Tibial nerve (tissue), 4 donors: ENCODE measurements around the gene CNOT1. TPM values are rescaled to one million over a fixed set of nuclear protein-coding genes. Genes with fewer than 3 reads are reported as not detected.

Source experiments
- DNase-seq, 2 donors: peaks; one replicate each; pipeline ENCODE4 v3.0.0-alpha.2; 2019; ENCODE audit warnings: low spot score in 2 of 2
- H3K27ac ChIP-seq, 4 donors: fragments of 200-600 bp; sonication (generic) in 3 of 4; one replicate each; pipeline ENCODE4 v1.5.1; 2017 to 2019; ENCODE audit warnings: mild to moderate bottlenecking in 1 of 4
- H3K27me3 ChIP-seq, 2 donors: fragments of 200-600 bp; sonication (generic) in 1 of 2; one replicate each; pipeline versions ENCODE4 v1.5.1 to v1.6.0; 2017 to 2019
- H3K36me3 ChIP-seq, 3 donors: fragments of 200-600 bp; sonication (generic); one replicate each; pipeline ENCODE4 v1.5.1; 2018 to 2019
- H3K4me1 ChIP-seq, 4 donors: fragments of 200-600 bp; sonication (generic) in 3 of 4; one replicate each; pipeline ENCODE4 v1.5.1; 2017 to 2019
- H3K4me3 ChIP-seq, 4 donors: fragments of 200-600 bp; sonication (generic) in 3 of 4; one replicate each; pipeline ENCODE4 v1.5.1; 2017 to 2019; ENCODE audit warnings: mild to moderate bottlenecking in 1 of 4, moderate library complexity in 1 of 4
- H3K9me3 ChIP-seq, 4 donors: fragments of 200-600 bp; sonication (generic) in 3 of 4; one replicate each; pipeline ENCODE4 v1.5.1; 2017 to 2019
- EP300 ChIP-seq, 2 donors: sonication (generic); formaldehyde crosslinking; IDR thresholded peaks; one replicate each; pipeline ENCODE4 v1.6.1; 2017; ENCODE audit warnings: antibody characterized with exemption in 2 of 2, mild to moderate bottlenecking in 1 of 2
- POLR2A ChIP-seq, 2 donors: fragments of 450-650 bp; IDR thresholded peaks; one replicate each; pipeline ENCODE4 v1.6.1; 2017; ENCODE audit warnings: antibody characterized with exemption in 2 of 2, mild to moderate bottlenecking in 2 of 2, moderate library complexity in 2 of 2
- WGBS, 2 donors: methylation state at CpG; one replicate each; pipeline ENCODE4 v1.1.5; 2018; 5-methylcytosine and 5-hydroxymethylcytosine counted together
- total RNA-seq, 4 donors: library from RNA; depleted of rRNA; stranded (reverse); fragments of >200 nt; gene quantifications; one replicate each; pipeline ENCODE4 v1.1.0, GENCODE V29; 2016
- TF ChIP-seq, protein P1 (sequence below), 5 experiments: fragments of 200-600 bp in 3 of 5; fragments of 450-650 bp in 2 of 5; sonication (generic) in 3 of 5; IDR thresholded peaks; one replicate each; pipeline ENCODE4 v1.5.1; 2016 to 2019; ENCODE audit warnings: antibody characterized with exemption in 5 of 5, mild to moderate bottlenecking in 3 of 5, moderate library complexity in 2 of 5

CNOT1 gene
- total RNA-seq, 4 donors from 2014 or later, result 80.8 to 122 (median 105) TPM

GRCh38 chr16:58655215-58655596 lies 25.6 kb upstream of the CNOT1 start:
- Histone ChIP-seq H3K27ac (no peak overlapping the region), H3K9me3 (no peaks in the 10 kb centered on the region), H3K4me3 (no peak overlapping the region), H3K27me3 (no peaks in the 10 kb centered on the region), H3K36me3 (no peaks in the 10 kb centered on the region), H3K4me1 (peaks cover 0 to 4% (median 0%) of the 10 kb centered on the region in 4 donors)
- TF ChIP-seq, protein P1, sequence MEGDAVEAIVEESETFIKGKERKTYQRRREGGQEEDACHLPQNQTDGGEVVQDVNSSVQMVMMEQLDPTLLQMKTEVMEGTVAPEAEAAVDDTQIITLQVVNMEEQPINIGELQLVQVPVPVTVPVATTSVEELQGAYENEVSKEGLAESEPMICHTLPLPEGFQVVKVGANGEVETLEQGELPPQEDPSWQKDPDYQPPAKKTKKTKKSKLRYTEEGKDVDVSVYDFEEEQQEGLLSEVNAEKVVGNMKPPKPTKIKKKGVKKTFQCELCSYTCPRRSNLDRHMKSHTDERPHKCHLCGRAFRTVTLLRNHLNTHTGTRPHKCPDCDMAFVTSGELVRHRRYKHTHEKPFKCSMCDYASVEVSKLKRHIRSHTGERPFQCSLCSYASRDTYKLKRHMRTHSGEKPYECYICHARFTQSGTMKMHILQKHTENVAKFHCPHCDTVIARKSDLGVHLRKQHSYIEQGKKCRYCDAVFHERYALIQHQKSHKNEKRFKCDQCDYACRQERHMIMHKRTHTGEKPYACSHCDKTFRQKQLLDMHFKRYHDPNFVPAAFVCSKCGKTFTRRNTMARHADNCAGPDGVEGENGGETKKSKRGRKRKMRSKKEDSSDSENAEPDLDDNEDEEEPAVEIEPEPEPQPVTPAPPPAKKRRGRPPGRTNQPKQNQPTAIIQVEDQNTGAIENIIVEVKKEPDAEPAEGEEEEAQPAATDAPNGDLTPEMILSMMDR (IDR thresholded peaks at IDR 0.05), result no peak
- no peak for TF ChIP-seq EP300 (IDR thresholded peaks at IDR 0.05)
- TF ChIP-seq POLR2A (IDR thresholded peaks at IDR 0.05), result no peak
- 90 to 91% methylated on average over 8 of the region's 8 CpGs for WGBS, 2 donors
- no peak for DNase-seq

- 64 to 66% methylated on average over 7 of the region's 7 CpGs for WGBS, 2 donors
- H3K36me3 ChIP-seq, result no peaks in the 10 kb centered on the region
- no peak overlapping the region for H3K27ac ChIP-seq
Observed at GRCh38 chr16:58654560-58655214, 25.1 kb upstream of the CNOT1 start.

GRCh38 chr16:58652741-58653140 lies 23.1 kb upstream of the CNOT1 start:
- no peak overlapping the region for H3K4me3 ChIP-seq
- TF ChIP-seq EP300 (IDR thresholded peaks at IDR 0.05) (no peak), POLR2A (IDR thresholded peaks at IDR 0.05) (no peak)
- TF ChIP-seq, protein P1 (IDR thresholded peaks at IDR 0.05), result no peak
- H3K36me3 ChIP-seq, result no peaks in the 10 kb centered on the region
- peaks cover 0 to 4% (median 0%) of the 10 kb centered on the region in 4 donors for H3K4me1 ChIP-seq
- no peak overlapping the region for H3K27ac ChIP-seq
- no peak for DNase-seq
- H3K27me3 ChIP-seq, result no peaks in the 10 kb centered on the region
- 28 to 32% methylated on average over 3 of the region's 3 CpGs for WGBS, 2 donors
- H3K9me3 ChIP-seq, result no peaks in the 10 kb centered on the region

More at GRCh38 chr16:58654560-58655214, 25.1 kb upstream of the CNOT1 start:
- TF ChIP-seq POLR2A (IDR thresholded peaks at IDR 0.05) (no peak), EP300 (IDR thresholded peaks at IDR 0.05) (no peak)
- TF ChIP-seq, protein P1 (IDR thresholded peaks at IDR 0.05), result no peak
- H3K9me3 ChIP-seq, result no peaks in the 10 kb centered on the region
- no peak overlapping the region for H3K4me3 ChIP-seq
- no peaks in the 10 kb centered on the region for H3K27me3 ChIP-seq
- H3K4me1 ChIP-seq, result peaks cover 0 to 4% (median 0%) of the 10 kb centered on the region in 4 donors
- no peak for DNase-seq

DNA sequence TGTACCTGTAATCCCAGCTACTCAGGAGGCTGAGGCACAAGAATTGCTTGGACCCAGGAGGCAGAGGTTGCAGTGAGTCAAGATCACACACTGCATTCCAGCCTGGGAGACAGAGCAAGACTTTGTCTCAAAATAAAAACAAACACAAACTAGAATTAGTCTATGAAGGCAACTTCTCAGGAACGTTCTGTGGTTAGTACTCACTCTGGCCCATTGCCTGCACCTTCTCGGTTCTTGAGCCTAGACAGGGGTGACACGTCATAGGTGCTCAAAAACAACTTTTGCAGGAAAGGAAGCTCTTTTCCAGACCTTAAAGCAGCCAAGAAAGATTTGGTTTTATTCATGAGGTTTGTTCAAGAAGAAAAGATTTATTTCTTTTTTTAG lies 22.3 kb upstream of the CNOT1 start:
- 52 to 60% methylated on average over 3 of the region's 3 CpGs for WGBS, 2 donors
- Histone ChIP-seq H3K4me1 (peaks cover 0 to 4% (median 0%) of the 10 kb centered on the region in 4 donors), H3K27me3 (no peaks in the 10 kb centered on the region), H3K9me3 (no peaks in the 10 kb centered on the region), H3K27ac (no peak overlapping the region), H3K4me3 (no peak overlapping the region), H3K36me3 (no peaks in the 10 kb centered on the region)
- DNase-seq, result no peak
- TF ChIP-seq, protein P1 (IDR thresholded peaks at IDR 0.05), result no peak
- TF ChIP-seq EP300 (IDR thresholded peaks at IDR 0.05), result no peak
- no peak for TF ChIP-seq POLR2A (IDR thresholded peaks at IDR 0.05)

GRCh38 chr16:58649707-58650106 lies 20.1 kb upstream of the CNOT1 start:
- H3K27ac ChIP-seq, result no peak overlapping the region
- H3K27me3 ChIP-seq, result no peaks in the 10 kb centered on the region
- H3K4me1 ChIP-seq, result peaks cover 0 to 4% (median 0%) of the 10 kb centered on the region in 4 donors
- WGBS, 2 donors, result 58 to 69% methylated on average over 3 of the region's 3 CpGs
- no peak overlapping the region for H3K4me3 ChIP-seq
- no peaks in the 10 kb centered on the region for H3K9me3 ChIP-seq
- TF ChIP-seq EP300 (IDR thresholded peaks at IDR 0.05), result no peak
- TF ChIP-seq POLR2A (IDR thresholded peaks at IDR 0.05), result no peak
- TF ChIP-seq, protein P1 (IDR thresholded peaks at IDR 0.05), result no peak
- no peaks in the 10 kb centered on the region for H3K36me3 ChIP-seq
- no peak for DNase-seq
